ENCODE measurements around the gene SHROOM3.

DNA sequence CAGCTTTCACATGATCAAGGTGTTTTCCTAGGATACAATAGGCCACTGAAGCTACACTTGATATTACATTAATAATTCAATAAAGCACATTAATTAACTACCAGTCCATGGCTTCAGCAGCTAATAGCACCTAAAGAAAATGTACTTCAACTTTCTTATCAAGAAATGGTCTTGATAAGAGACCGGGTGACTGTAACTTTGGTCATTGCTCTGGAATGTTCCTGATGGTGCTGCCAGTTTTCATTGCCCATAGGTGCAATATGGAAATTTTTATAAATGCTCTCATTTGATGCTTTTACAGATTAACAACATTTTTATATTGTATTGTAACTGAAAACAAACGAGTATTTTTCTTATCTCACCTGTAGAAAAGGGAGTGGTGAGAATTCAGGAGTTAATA lies 165.4 kb downstream of the SHROOM3 start:
- TF ChIP-seq, protein P1, sequence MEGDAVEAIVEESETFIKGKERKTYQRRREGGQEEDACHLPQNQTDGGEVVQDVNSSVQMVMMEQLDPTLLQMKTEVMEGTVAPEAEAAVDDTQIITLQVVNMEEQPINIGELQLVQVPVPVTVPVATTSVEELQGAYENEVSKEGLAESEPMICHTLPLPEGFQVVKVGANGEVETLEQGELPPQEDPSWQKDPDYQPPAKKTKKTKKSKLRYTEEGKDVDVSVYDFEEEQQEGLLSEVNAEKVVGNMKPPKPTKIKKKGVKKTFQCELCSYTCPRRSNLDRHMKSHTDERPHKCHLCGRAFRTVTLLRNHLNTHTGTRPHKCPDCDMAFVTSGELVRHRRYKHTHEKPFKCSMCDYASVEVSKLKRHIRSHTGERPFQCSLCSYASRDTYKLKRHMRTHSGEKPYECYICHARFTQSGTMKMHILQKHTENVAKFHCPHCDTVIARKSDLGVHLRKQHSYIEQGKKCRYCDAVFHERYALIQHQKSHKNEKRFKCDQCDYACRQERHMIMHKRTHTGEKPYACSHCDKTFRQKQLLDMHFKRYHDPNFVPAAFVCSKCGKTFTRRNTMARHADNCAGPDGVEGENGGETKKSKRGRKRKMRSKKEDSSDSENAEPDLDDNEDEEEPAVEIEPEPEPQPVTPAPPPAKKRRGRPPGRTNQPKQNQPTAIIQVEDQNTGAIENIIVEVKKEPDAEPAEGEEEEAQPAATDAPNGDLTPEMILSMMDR (IDR thresholded peaks at IDR 0.05): no peak
- TF ChIP-seq EP300 (IDR thresholded peaks at IDR 0.05): no peak
